GM19397 (cell line): Measurements from ENCODE around the gene ATF7.

Source experiments
- ATAC-seq: cut with Tn5 transposase; IDR thresholded peaks from one replicate; pipeline ENCODE4 v1.9.1; 2021; ENCODE audit warnings: mild to moderate bottlenecking, moderate library complexity; ENCODE audit not compliant: unreplicated experiment

Gene ATF7

GRCh38 chr12:53504004-53504920 is 121.9 kb downstream of the ATF7 start:
- no peak for ATAC-seq

GRCh38 chr12:53502983-53503728 is 123.0 kb downstream of the ATF7 start:
- no peak for ATAC-seq

- no peak for ATAC-seq
These were observed 123.9 kb downstream of the ATF7 start for GRCh38 chr12:53502331-53502730.

- ATAC-seq = no peak
These were observed 124.5 kb downstream of the ATF7 start for GRCh38 chr12:53501615-53502181.

GRCh38 chr12:53500776-53501614 is 125.2 kb downstream of the ATF7 start, which contains the start of gene TARBP2:
TARBP2 (plus strand) TSS chr12:53501283; CDS start chr12:53501409, 126 bp downstream.
- peak; percentile 73 for ATAC-seq

- ATAC-seq = no peak
These were observed 125.9 kb downstream of the ATF7 start for GRCh38 chr12:53500142-53500775.

GRCh38 chr12:53499266-53500141 is 126.7 kb downstream of the ATF7 start, which contains the start of gene MAP3K12:
MAP3K12 (minus strand) TSS chr12:53499458; CDS start chr12:53487391, 12,067 bp downstream.
- ATAC-seq = no peak

GRCh38 chr12:53498235-53498630 is 127.9 kb downstream of the ATF7 start:
- no peak for ATAC-seq

- ATAC-seq = no peak
These were observed 128.7 kb downstream of the ATF7 start for GRCh38 chr12:53497461-53497860.

GRCh38 chr12:53496752-53497032 is 129.5 kb downstream of the ATF7 start:
- no peak for ATAC-seq

- no peak for ATAC-seq
These were observed 130.1 kb downstream of the ATF7 start for GRCh38 chr12:53495903-53496751.

- no peak for ATAC-seq
These were observed 132.4 kb downstream of the ATF7 start for GRCh38 chr12:53493610-53494391.

- peak; percentile 95 for ATAC-seq
These were observed 133.2 kb downstream of the ATF7 start for GRCh38 chr12:53492830-53493609.

GRCh38 chr12:53492188-53492587 is 134.0 kb downstream of the ATF7 start:
- no peak for ATAC-seq

- ATAC-seq = no peak
These were observed 136.8 kb downstream of the ATF7 start for GRCh38 chr12:53489242-53489864.

GRCh38 chr12:53486736-53487487 is 139.3 kb downstream of the ATF7 start:
- no peak for ATAC-seq
